Uterus (tissue), 4 donors: ENCODE measurements around the gene SBF2. TPM values are rescaled to one million over a fixed set of nuclear protein-coding genes. Genes with fewer than 3 reads are reported as not detected.

Experiments used
- DNase-seq, 2 donors: peaks; one replicate each; pipeline ENCODE4 v3.0.0-alpha.2; 2019 to 2020
- H3K27ac ChIP-seq, 2 donors: fragments of 200-600 bp; sonication (generic); 1 replicate in 1 of 2; 2 replicates in 1 of 2; pipeline ENCODE4 v1.5.1; 2016 to 2018
- H3K27me3 ChIP-seq, 2 donors: fragments of 200-600 bp; sonication (generic); one replicate each; pipeline ENCODE4 v1.5.1; 2018 to 2019; ENCODE audit warnings: control low read depth in 1 of 2
- H3K36me3 ChIP-seq, 2 donors: fragments of 200-600 bp; sonication (generic); one replicate each; pipeline ENCODE4 v1.5.1; 2019; ENCODE audit warnings: control low read depth in 1 of 2
- H3K4me1 ChIP-seq, 2 donors: fragments of 200-600 bp; sonication (generic); one replicate each; pipeline ENCODE4 v1.5.1; 2018 to 2019; ENCODE audit warnings: control low read depth in 1 of 2
- H3K4me3 ChIP-seq, 2 donors: fragments of 200-600 bp; sonication (generic); 1 replicate in 1 of 2; 2 replicates in 1 of 2; pipeline ENCODE4 v1.5.1; 2018 to 2019; ENCODE audit warnings: mild to moderate bottlenecking in 1 of 2
- H3K9me3 ChIP-seq, 2 donors: fragments of 200-600 bp; sonication (generic); one replicate each; pipeline ENCODE4 v1.5.1; 2019; ENCODE audit warnings: control low read depth in 1 of 2
- CTCF ChIP-seq, 4 experiments: fragments of 200-600 bp in 2 of 4; fragments of 450-650 bp in 2 of 4; sonication (generic) in 2 of 4; IDR thresholded peaks; one replicate each; pipeline ENCODE4 v1.5.1; 2016 to 2019; ENCODE audit warnings: antibody characterized with exemption in 4 of 4, mild to moderate bottlenecking in 2 of 4, moderate library complexity in 1 of 4
- POLR2A ChIP-seq, 2 donors: fragments of 450-650 bp; IDR thresholded peaks; one replicate each; pipeline ENCODE4 v1.6.1; 2016; ENCODE audit warnings: antibody characterized with exemption in 2 of 2, mild to moderate bottlenecking in 1 of 2, moderate library complexity in 1 of 2
- intact Hi-C: fragments of 100-400 bp; cut with DNase I; formaldehyde crosslinking; loops from one replicate; pipeline ENCODE4 v1.15.1; 2023; ENCODE audit warnings: low total_unique reads
- total RNA-seq, 4 donors: library from RNA; depleted of rRNA in 3 of 4; stranded (reverse); fragments of >200 nt in 3 of 4; gene quantifications; one replicate each; pipeline versions ENCODE4 v1.1.0 to v1.2.4, GENCODE V29; 2014 to 2023
- donor health status: DM: yes; HTN: yes; CAD: no.

The SBF2 gene
- total RNA-seq, 4 donors from 2014 or later, result 45.0 to 202 (median 98.0) TPM

DNA sequence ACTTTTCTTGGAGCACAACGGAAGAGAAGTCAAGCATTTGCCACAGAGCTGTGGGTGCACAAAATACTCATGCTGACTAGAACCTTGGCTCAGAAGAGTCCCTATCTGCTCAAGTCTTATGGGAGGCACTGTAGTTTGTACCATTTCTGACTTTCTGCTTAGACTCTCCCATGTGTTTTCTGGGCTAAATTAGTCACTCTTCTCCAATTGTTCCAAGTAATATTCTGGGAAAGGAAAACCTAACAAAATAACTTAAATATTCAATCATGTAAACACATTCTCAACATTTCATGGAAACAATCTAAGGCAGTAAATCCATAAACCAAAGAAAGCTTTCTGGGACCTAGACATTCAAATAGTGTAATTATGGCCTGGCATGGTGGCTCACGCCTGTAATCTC is 409.4 kb downstream of the SBF2 start:
- no peak for TF ChIP-seq CTCF (IDR thresholded peaks at IDR 0.05)
- TF ChIP-seq POLR2A (IDR thresholded peaks at IDR 0.05), result no peak
- H3K9me3 ChIP-seq, result no peaks in the 10 kb centered on the region
- H3K4me1 ChIP-seq, result no peaks in the 10 kb centered on the region
- no peaks in the 10 kb centered on the region for H3K36me3 ChIP-seq
- no peak for DNase-seq
- H3K4me3 ChIP-seq, result no peak overlapping the region
- no peaks in the 10 kb centered on the region for H3K27me3 ChIP-seq
- intact Hi-C loops, result no loop called here
- no peak overlapping the region for H3K27ac ChIP-seq

DNA sequence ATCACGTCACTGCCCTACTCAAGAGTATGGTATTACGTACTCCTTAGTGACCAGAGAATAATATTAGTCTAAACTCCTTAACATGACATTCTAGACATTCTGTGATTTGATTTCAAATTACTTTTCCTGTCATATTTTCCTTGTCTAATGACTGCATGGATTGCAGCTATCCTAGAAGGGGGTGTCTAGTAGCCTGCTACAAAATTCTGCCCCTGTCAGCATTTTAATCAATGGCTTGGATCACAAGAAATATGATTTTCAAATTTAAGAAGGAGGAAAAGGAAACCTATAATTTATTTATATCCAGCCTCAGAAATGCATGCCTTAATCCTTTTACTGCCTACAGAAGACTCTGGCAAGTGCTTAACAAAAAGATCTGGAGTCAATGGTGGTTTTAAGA is 413.4 kb downstream of the SBF2 start:
- Histone ChIP-seq H3K36me3 (no peaks in the 10 kb centered on the region), H3K4me1 (no peaks in the 10 kb centered on the region), H3K4me3 (no peak overlapping the region), H3K27me3 (no peaks in the 10 kb centered on the region), H3K27ac (no peak overlapping the region), H3K9me3 (peaks cover 0 to 5% of the 10 kb centered on the region in 2 donors)
- intact Hi-C loops, result no loop called here
- TF ChIP-seq POLR2A (IDR thresholded peaks at IDR 0.05) (no peak), CTCF (IDR thresholded peaks at IDR 0.05) (no peak)
- DNase-seq, result no peak

DNA sequence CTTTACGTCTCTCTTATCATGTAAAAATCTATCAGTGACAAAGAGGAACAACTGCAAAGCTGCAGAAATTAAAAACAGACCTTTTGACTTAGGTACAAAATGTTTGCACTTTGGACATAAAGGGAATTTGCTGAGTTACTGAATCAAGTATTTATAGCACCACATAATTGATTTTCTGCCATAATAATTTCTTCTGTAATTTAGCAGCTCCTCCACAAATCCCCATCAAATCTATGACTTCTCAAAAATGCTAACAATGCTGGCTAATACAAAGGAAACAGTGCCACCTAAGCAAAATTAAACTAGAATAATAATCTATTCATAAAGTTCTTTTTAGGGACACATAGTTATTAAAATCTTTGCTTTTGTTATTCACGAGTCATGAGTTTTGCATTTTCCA is 415.1 kb downstream of the SBF2 start:
- H3K9me3 ChIP-seq, result peaks cover 0 to 5% of the 10 kb centered on the region in 2 donors
- DNase-seq, result no peak
- no peaks in the 10 kb centered on the region for H3K4me1 ChIP-seq
- intact Hi-C loops, result no loop called here
- no peak overlapping the region for H3K4me3 ChIP-seq
- H3K27ac ChIP-seq, result no peak overlapping the region
- H3K36me3 ChIP-seq, result no peaks in the 10 kb centered on the region
- H3K27me3 ChIP-seq, result no peaks in the 10 kb centered on the region
- no peak for TF ChIP-seq POLR2A (IDR thresholded peaks at IDR 0.05)
- TF ChIP-seq CTCF (IDR thresholded peaks at IDR 0.05), result no peak

- Histone ChIP-seq H3K4me3 (no peak overlapping the region), H3K27ac (peak overlapping the region; percentile 17 to 61), H3K27me3 (no peaks in the 10 kb centered on the region), H3K36me3 (no peaks in the 10 kb centered on the region), H3K4me1 (no peaks in the 10 kb centered on the region), H3K9me3 (peaks cover 0 to 5% of the 10 kb centered on the region in 2 donors)
- intact Hi-C loops, result no loop called here
- TF ChIP-seq POLR2A (IDR thresholded peaks at IDR 0.05), result no peak
- DNase-seq, result no peak
These were observed 417.7 kb downstream of the SBF2 start for GRCh38 chr11:9876331-9876730.

GRCh38 chr11:9875862-9876261 is 418.2 kb downstream of the SBF2 start:
- Histone ChIP-seq H3K4me1 (no peaks in the 10 kb centered on the region), H3K36me3 (no peaks in the 10 kb centered on the region), H3K4me3 (no peak overlapping the region), H3K9me3 (peaks cover 0 to 5% of the 10 kb centered on the region in 2 donors), H3K27ac (peak overlapping the region; percentile 17 to 61), H3K27me3 (no peaks in the 10 kb centered on the region)
- intact Hi-C loops, result no loop called here
- TF ChIP-seq CTCF (IDR thresholded peaks at IDR 0.05), result no peak
- TF ChIP-seq POLR2A (IDR thresholded peaks at IDR 0.05), result no peak
- DNase-seq, result no peak

DNA sequence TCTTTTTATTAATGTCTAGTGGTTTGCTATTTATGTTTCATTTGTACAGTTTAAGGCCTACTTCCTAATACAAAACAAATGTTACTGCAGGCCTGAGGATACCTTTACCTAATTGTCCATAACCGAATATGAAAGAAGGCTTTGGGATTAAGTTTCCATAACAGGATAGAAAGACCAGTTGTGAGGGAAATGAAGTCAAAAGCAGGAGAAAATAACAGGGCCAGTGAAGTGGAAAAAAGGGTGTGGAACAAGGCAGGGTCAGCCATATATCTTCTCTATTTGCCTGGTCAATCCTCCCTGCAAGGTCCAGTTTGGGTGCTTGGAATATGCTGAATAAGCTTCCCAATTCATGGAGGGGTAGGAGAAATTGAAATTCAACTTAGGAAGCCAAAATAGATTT is 418.6 kb downstream of the SBF2 start:
- intact Hi-C loops, result no loop called here
- H3K4me1 ChIP-seq, result no peaks in the 10 kb centered on the region
- no peak for DNase-seq
- TF ChIP-seq POLR2A (IDR thresholded peaks at IDR 0.05) (no peak), CTCF (IDR thresholded peaks at IDR 0.05) (no peak)
- no peak overlapping the region for H3K4me3 ChIP-seq
- H3K27ac ChIP-seq, result peak overlapping the region in 1 of 2 donors; percentile 61
- peaks cover 0 to 5% of the 10 kb centered on the region in 2 donors for H3K9me3 ChIP-seq
- H3K36me3 ChIP-seq, result no peaks in the 10 kb centered on the region
- H3K27me3 ChIP-seq, result no peaks in the 10 kb centered on the region
